T-helper 22 cell (primary cell): ENCODE data around the gene AHRR.

ENCODE experiments used
- DNase-seq: peaks from one replicate; pipeline ENCODE4 v3.0.0-alpha.2; 2020; ENCODE audit warnings: low read depth

Gene AHRR

DNA sequence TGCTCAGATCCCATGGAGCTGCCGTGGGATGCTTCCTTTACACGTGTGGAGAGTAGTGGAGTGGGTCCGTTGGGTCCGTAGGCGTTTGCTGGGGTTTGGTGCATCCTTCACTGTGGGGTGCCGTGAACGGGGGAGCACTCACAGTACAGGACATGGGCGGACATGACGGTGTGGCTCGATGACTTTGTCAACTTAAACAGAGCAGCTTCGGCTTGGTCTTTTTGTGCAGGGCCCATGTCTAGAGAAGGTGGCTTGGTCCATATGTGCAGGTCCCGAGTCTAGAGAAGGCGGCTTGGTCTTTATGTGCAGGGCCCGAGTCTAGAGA, 95.1 kb downstream of the AHRR start:
- DNase-seq = no peak

DNA sequence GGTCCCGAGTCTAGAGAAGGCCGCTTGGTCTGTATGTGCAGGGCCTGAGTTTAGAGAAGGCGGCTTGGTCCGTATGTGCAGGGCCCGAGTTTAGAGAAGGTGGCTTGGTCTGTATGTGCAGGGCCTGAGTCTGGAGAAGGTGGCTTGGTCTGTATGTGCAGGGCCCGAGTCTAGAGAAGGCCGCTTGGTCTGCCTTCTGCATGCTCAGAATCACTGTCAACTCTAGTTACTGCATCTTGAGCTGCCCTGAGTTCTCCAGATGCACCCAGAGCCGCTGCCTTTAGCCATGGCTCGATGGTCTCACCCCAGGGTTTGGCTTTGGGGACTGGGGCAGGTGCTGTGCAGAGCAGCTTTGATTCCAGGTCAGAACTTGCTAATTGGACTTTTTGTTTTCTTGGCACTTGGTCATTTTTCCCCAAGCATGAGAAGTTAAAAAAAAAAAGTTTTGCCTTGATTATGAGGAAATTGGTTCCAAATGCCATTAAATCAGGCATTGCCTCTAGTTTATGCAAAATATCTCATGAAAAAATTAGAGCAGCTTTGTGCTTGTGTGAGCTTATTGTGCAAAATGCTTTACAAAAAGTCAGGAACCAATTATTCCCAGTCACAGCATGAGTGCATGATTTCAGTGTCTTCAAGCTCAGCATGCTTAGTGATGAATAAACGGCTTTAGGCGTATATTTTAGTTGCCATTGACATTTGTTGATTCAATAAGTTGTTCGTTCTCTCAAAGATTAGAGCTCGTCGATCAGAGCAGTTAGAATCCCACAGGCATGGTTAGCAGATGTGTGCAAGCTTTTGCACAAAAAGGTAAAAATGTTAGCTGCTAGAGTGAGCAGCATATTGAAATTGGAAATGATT, 96.0 kb downstream of the AHRR start:
- DNase-seq = no peak

DNA sequence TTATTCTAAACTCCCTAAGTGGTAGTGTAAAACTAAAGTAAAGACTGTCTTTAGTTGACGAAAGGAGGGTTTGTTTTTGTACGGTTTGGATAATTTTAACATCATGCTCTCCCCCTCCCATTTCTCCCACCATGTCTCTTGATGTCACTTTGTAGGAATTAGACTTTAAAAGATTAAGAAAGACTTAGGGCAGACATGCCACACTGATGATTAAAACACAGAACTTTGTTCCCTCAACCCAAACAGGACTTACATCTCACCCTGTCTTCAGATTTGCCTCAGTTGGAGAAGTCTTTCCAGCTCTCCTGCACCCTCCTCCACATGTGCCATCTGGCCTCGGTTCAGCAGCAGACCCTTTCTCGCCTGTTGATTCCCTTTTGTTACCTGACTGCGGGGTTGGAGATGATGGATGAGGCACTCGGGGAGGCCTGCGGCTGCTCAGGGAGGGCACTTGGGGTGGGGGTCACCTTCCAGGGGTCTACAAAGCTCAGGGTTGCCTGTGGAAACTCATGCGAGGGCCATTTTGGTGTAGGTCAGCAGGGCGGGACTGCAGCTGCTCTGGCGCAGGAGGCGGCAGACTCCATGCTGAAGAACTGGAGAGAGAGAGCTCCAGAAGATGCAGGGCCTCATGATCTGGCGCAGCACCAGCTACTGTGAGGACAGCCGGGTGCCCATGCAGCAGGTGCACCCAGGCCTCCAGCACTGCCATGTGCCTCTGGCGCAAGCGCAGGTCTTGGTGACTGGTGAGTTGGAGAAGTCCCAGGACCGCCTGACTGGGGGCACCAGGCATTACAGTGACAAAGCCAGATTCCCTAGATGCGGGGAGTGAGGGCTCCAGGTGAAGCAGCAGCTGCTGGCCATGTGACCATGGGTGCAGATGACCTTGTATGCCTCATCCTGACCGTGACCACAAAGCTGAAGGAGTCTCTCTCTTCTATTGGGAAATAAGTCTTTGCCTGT, 96.9 kb downstream of the AHRR start:
- no peak for DNase-seq

DNA sequence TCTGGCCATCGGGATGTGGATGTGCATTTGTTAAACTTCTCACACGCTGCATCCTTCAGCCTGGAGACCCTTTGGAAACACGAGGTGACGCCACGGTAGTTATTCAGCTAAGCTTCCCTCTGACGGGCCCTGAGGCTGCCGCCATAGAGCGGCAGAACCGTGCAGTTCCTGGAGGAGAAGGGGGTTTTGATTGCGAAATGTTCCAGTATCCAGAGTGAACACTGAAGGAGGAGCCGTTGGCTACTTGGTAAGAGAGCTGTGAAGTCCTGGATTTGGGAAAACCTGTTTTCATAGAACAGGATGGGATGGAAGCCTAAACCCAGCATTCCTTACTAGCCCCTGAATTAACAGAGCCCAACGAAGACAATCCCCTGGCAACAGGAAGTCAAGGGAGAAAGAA, 98.5 kb downstream of the AHRR start:
- no peak for DNase-seq

DNA sequence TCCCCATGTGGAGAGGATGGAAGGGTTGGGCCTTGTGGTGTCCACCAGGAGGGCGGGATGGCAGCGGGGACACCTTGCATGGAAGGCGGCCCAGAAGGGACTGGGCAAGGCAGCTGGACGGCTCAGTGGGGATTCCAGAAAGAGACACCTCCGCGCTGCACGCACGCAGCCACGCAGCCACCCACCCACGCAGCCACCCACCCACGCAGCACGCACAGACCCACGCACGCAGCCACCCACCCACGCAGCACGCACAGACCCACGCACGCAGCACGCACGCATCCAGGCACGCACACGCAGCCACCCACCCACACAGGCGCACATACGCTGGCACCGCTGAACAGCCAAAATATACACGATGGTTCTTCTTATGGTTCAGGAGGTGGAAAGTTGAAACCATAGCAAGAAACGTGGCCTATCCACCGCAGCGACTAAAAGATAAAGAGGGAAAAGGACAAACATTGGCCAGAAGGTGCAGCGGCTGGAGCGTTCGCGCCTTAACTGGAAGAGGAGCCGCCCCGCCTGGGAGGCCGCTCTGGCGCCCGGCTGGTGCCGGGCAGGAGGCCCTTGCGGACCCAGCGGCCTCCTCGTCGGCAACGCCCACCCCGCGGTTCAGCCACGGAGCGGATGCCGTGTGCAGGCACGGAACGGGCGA, 99.2 kb downstream of the AHRR start:
- no peak for DNase-seq

DNA sequence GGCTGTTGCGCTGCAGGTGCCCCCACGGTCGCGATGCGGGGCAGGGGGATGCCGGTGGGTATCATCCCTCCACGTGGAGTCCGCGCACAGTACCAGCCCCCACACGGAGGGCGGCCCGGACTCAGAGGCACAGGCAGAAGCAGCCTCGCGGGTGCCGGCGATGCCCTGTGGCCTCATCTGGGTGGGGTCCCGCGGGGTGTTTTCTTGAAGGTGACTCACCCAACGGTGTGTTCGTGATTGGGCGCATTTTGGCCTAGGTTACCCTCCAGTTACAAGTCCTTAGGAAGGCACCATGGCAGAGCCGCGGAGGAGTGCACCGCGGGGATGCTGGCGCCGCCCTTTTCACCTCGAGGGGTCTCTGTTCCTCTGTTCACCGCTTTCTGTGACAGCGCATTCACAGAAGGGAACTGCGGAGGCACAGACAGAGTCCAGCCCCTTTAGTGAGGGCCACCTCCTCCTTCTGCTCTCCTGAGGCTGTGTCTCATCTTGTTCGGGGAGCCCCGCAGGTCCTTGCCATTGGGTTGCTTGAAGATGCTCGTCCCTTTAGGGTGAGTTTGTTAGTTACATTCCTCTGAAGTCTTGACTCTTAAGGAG, 99.9 kb downstream of the AHRR start:
- no peak for DNase-seq

DNA sequence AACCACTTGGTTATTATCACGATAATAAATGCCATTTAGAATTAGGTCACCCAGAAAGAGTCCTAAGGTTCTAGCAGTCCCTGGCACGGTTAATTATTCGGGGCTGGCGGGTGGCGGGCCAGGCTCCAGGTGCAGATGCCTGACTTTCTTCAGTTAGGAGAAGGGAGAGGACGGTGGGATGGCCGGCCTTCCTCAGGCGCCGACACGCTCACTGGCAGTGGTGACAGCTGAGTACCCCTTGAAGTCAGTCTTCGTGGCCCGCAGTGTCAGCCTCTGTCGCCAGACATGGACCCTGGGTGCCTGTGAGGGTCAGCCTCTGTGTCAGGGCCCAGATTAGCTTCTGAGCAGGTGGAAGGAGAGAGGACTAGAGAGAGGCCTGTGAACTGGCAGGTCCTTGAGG, 100.4 kb downstream of the AHRR start:
- DNase-seq = no peak

DNA sequence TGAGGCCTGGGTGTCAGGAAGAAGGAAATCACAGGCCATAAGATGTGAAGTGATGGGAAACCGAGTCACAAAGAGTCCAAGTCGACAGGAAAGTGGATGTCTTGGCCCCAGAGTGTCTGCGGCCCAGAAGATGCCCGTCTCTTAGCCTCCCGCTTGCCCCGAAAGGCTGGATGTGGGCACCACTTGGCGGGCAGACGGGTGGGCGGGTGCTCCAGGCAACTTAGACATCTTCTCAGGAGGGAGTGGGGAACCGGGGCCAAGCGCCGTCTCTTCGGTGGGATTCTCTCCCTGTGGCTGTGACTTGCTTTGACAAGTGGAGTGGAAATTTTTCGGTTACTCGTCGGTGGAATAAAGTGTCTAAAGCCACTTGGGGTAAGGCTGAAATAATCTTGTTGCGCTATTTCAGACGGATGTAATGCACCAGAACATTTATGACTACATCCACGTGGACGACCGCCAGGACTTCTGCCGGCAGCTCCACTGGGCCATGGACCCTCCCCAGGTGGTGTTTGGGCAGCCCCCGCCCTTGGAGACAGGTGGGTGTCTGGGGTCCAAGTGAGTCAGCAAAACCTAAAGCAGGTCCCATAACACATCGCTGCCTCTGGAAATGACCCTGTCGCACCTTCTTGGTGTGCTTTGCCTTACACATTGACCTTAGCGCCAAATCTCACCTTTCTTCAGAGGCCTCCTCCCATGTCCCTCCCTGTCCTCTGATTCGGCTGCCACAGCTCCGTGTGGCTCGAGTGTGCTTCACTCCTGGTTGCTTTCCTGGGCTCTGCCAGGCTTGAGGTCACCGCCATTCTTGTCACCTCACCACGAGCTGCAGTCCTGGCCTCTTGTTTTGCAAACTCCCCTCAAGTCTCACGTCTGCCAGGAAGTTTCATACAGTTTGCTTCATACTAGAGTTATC, 101.1 kb downstream of the AHRR start:
- DNase-seq = no peak

DNA sequence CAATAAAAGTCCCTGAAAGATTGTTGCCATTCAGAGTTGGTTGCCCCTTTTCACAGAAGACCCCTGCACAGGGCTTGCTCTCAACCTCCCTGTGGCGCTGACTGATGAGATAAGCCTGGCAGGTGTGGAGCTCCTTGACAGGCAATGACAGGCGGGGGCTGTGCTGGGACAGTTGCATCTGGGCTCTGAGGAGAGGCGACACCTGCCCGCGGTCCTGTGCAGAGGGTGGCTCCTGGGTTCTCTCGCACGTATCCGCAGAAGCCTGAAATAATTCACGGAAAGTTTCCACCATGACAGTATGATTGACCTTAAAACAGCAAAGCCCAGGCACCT, 101.7 kb downstream of the AHRR start:
- no peak for DNase-seq

DNA sequence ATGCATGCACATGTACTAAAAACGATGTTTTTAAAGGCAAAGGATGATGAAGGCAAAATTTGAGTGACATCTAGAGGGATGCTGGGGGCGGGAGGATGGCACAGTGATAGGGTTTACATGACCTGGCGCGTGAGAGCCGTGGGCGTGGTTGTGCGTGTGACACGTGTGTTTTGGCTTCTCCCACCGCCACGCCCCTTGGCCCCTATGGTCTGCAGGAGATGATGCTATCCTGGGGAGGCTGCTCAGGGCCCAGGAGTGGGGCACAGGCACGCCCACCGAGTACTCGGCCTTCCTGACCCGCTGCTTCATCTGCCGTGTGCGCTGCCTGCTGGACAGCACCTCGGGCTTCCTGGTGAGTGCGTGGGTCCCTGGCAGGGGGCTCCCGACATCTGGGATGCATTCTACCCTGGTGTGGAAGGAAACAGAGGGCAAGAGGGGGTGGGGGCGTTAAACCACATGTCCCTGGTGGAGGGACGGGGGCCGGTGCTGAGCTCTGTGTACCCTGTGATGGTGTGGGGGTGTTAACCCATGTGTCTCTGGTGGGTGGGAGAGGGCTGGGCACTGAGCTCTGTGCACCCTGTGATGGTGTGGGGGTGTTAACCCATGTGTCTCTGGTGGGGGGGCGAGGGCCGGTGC, 102.2 kb downstream of the AHRR start:
- DNase-seq = no peak

DNA sequence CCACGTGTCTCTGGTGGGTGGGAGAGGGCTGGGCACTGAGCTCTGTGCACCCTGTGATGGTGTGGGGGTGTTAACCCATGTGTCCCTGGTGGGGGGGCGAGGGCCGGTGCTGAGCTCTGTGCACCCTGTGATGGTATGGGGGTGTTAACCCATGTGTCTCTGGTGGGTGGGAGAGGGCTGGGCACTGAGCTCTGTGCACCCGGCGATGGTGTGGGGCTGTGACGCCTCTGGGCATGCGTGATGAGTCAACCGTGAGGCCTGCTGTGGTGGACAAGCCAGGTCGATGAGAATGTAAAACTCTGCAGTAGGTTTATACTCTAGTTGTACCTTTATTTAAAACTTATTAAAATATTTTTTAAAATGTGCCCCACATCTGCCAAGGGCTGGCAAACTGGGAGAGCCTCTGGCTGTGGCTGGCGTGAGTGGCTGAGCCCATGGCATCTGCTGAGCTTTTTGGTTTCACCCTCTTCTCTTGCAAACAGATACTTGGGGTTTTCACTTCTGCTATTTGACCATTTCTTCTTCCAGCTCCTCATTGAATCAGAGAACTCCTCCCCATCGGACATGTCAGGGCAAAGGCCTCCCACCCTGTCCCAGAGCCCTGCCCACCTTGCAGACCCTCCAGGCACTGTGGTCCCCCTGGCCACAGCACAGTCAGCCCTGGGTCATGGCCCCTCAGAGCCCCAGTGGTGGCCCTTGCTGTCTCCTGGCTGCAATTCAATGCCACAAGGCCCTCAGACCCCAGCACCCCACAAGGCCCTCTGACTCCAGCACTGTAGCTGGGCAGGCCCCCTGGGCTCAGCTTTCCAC, 103.0 kb downstream of the AHRR start:
- DNase-seq = no peak

DNA sequence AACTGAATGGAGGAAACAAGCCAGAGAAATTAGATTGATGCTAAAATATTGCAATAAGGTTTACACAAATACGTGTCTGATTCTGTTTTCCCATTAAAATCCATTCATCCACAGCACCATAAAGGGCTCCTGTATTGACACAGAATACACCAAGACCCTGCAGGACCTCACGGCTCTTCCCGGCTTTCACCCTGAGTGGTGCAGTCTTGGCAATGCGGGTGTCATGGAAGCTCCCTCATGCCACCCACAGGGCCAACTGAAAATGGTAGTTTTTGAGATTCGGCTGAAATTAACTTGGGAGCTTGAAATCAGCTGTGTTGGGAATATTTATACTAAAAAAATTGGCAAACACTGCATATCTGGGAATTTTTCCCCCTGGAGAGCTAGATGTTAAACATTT, 104.2 kb downstream of the AHRR start:
- DNase-seq = no peak

DNA sequence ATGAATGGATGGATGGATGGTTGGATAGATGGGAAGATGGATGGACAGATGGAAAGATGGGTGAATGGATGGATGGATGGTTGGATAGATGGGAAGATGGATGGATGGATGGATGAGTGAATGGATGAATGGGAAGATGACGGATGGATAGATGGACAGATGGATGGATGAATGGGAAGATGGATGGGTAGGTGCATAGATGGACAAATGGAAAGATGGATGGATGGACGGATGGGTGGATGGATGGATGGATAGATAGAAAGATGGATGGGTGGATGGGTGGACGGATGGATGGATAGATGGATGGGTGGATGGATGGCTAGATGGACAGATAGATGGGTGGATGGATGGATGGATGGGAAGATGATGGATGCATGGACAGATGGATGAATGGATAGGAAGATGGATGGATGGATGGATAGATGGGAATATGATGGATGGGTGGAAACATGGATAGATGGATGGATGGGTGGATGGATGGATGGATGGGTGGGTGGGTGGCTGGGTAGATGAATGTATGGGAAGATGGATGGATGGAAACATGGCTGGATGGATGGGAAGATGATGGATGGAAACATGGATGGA, 105.0 kb downstream of the AHRR start:
- DNase-seq = no peak

DNA sequence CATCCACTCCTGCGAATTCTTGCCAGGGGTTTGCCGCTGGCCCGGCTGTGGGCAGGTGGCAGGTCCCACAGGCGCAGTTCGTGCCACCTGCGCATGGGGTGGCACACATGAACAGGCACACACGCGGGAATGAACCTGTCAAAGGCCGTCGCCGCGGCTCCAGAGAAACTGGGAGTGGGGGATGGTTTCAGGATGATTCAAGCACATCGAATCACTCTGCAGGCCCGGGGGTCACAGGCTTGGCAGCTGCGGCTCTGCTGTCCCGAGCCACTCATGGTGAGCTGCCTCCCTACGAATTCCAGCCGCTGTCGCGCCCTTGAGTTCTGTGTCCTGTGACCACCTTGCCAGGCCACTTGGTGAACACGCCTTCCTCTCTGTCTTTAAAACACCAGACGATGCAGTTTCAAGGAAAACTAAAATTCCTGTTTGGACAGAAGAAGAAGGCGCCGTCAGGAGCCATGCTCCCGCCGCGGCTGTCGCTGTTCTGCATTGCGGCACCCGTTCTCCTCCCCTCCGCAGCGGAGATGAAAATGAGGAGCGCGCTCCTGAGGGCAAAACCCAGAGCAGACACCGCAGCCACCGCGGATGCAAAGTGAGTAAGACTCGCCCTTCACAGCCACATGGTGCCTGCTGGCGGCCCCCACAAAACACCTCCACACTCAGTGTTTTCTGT, 106.0 kb downstream of the AHRR start:
- DNase-seq = no peak

DNA sequence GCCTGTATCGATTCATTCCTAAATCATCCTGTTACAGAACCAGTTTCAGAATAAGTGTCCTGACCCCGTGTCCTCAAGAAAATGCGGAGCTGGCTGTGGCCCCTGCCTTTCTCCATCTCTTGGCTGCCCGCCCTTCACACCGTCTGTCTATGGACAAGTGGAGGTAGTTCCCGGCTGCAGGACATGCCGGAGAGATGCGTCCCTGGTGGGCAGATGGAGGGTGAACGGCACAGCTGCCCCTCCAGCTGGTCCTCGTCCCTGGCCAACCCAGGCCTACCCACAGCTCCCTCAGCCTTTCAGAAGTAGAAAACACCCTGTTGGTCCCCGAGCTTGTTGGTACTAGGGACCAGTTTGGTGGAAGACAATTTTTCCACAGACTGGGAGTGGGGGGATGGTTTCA, 106.7 kb downstream of the AHRR start:
- no peak for DNase-seq

DNA sequence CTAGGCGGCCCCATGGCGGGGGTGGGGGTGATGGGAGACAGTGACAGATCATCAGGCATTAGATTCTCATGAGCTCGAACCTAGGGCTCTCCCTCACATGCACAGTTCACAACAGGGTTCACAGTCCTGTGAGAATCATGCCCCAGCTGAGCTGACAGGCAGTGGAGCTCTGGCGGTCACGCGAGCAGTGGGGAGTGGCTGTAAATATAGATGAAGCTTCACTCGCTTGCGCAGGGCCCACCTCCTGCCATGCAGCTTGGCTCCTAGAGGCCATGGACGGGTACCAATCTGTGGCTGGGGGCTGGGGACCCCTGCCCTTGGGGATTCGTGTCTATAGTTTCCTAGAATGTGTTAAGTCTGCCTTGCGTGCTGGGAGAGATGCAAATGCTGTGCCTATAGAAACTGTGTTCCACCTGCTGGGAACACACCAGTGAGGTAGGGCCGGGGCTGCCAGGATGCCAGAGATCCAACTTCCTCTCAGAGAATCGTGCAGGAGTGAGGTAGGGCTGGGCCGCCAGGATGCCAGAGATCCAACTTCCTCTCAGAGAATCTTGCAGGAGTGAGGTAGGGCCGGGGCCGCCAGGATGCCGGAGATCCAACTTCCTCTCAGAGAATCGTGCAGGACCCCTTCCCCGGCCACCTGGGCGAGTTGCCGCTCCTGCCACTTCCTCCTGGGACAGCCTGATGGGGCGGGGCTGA, 107.4 kb downstream of the AHRR start:
- DNase-seq = no peak

DNA sequence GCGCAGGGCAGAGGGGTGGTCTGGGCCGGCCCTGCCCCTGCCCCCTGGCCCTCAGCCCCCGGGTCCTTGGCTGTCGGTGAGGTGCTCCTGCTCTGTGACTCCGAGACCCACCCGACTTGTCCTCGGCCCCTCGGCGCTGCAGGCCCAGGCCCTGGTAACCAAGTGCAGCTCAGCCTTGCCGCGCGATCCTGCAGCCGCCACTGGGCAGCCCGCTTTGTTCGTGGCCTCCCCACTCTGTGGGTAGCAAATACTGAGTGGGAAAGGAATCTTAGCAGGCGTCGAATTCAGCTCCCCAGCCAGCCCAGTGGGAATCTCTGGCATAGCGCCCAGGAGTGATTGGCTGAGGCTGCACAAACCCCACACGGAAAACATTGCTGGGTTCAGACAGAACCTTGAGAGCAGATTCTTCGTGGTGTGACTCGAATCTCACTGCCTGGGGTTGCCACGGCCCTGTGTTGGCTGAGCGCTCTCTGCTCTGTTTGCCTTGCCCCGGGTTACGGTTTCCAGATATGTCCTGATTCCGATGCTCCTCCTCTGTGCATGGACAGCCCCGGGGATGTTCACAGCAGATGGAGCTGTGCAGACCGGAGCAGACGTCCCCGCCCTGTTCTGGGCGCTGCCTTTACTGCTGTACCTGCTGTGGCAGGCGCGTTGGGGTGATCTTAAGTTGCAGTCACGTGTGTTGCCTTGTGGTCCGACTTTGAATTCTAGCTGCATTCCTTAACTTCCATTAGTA, 108.1 kb downstream of the AHRR start:
- DNase-seq = no peak
